Mesenchymal stem cell (in vitro differentiated cells and primary cell): ENCODE measurements around the gene MAVS.
"Not testable (repeated sequence)": the region's sequence is repeated elsewhere in the genome, so short reads cannot be mapped to it uniquely, and the experiment has no call there.

Experiments used
- DNase-seq: peaks from one replicate; pipeline ENCODE4 v3.0.0-alpha.2; 2013
- H2AFZ ChIP-seq: one replicate; pipeline ENCODE4 v1.6.1; 2013; ENCODE audit warnings: low read depth, mild to moderate bottlenecking, control low read depth, inconsistent platforms, low read length, moderate library complexity
- H2AK5ac ChIP-seq: 2 replicates; pipeline ENCODE4 v1.6.1; 2013; ENCODE audit warnings: low read length, moderate library complexity, mild to moderate bottlenecking, inconsistent platforms; ENCODE audit not compliant: severe bottlenecking
- H2BK120ac ChIP-seq: one replicate; pipeline ENCODE4 v1.6.1; 2013; ENCODE audit warnings: low read depth, mild to moderate bottlenecking, inconsistent platforms, low read length, moderate library complexity
- H2BK12ac ChIP-seq, 2 experiments: one replicate each; pipeline ENCODE4 v1.6.1; 2013; ENCODE audit warnings: inconsistent platforms in 2 of 2, low read length in 2 of 2, mild to moderate bottlenecking in 2 of 2, moderate library complexity in 2 of 2, control low read depth in 1 of 2
- H2BK15ac ChIP-seq: one replicate; pipeline ENCODE4 v1.6.1; 2013; ENCODE audit warnings: mild to moderate bottlenecking, low read depth, inconsistent platforms; ENCODE audit not compliant: poor library complexity, severe bottlenecking
- H2BK5ac ChIP-seq: 2 replicates; pipeline ENCODE4 v1.6.1; 2013; ENCODE audit warnings: low read depth, mild to moderate bottlenecking, low read length, control low read depth, inconsistent platforms; ENCODE audit not compliant: poor library complexity, severe bottlenecking
- H3K14ac ChIP-seq, 2 experiments: one replicate each; pipeline ENCODE4 v1.6.1; 2013; ENCODE audit warnings: inconsistent platforms in 2 of 2, low read length in 2 of 2, control low read depth in 1 of 2, mild to moderate bottlenecking in 1 of 2, moderate library complexity in 1 of 2
- H3K18ac ChIP-seq, 2 experiments: one replicate each; pipeline ENCODE4 v1.6.1; 2013; ENCODE audit warnings: inconsistent platforms in 2 of 2, low read length in 2 of 2, control low read depth in 1 of 2, low read depth in 1 of 2, mild to moderate bottlenecking in 1 of 2
- H3K23ac ChIP-seq, 2 experiments: one replicate each; pipeline ENCODE4 v1.6.1; 2013; ENCODE audit warnings: inconsistent platforms in 2 of 2, low read length in 2 of 2, mild to moderate bottlenecking in 2 of 2, moderate library complexity in 2 of 2, control low read depth in 1 of 2
- H3K27ac ChIP-seq: 2 replicates; pipeline ENCODE4 v1.5.1; 2013; ENCODE audit warnings: mild to moderate bottlenecking, moderate library complexity, low read length, control low read depth, inconsistent platforms; ENCODE audit not compliant: poor library complexity, severe bottlenecking
- H3K27me3 ChIP-seq, 2 experiments: 2 replicates each; pipeline versions ENCODE4 v1.6.1 to v1.7.0; 2013; ENCODE audit warnings: low read length in 2 of 2, mild to moderate bottlenecking in 2 of 2, moderate library complexity in 2 of 2, control low read depth in 1 of 2, inconsistent platforms in 1 of 2; ENCODE audit not compliant: control insufficient read depth in 1 of 2, insufficient read depth in 1 of 2
- H3K36me3 ChIP-seq, 2 experiments: 2 replicates each; pipeline versions ENCODE4 v1.6.1 to v1.7.0; 2013; ENCODE audit warnings: low read length in 2 of 2, control low read depth in 1 of 2, inconsistent platforms in 1 of 2, low read depth in 1 of 2, mild to moderate bottlenecking in 1 of 2; ENCODE audit not compliant: insufficient read depth in 2 of 2, control insufficient read depth in 1 of 2
- H3K4ac ChIP-seq, 2 experiments: one replicate each; pipeline ENCODE4 v1.6.1; 2013; ENCODE audit warnings: inconsistent platforms in 2 of 2, low read length in 2 of 2, mild to moderate bottlenecking in 2 of 2, moderate library complexity in 2 of 2, control low read depth in 1 of 2, low read depth in 1 of 2
- H3K4me1 ChIP-seq: 2 replicates; pipeline ENCODE4 v1.6.1; 2013; ENCODE audit warnings: low read depth, low read length, control low read depth; ENCODE audit not compliant: control insufficient read depth, insufficient read depth
- H3K4me2 ChIP-seq: 2 replicates; pipeline ENCODE4 v1.6.1; 2013; ENCODE audit warnings: low read length, mild to moderate bottlenecking, inconsistent platforms; ENCODE audit not compliant: poor library complexity, severe bottlenecking
- H3K4me3 ChIP-seq, 2 experiments: 2 replicates each; pipeline versions ENCODE4 v1.5.1 to v1.7.0; 2013; ENCODE audit warnings: low read length in 2 of 2, mild to moderate bottlenecking in 2 of 2, control low read depth in 1 of 2, low read depth in 1 of 2; ENCODE audit not compliant: insufficient read depth in 1 of 2
- H3K79me1 ChIP-seq: replicated peaks from 2 replicates; pipeline ENCODE4 v1.6.1; 2013; ENCODE audit warnings: mild to moderate bottlenecking, control low read depth, low read length, inconsistent platforms; ENCODE audit not compliant: poor library complexity, severe bottlenecking
- H3K9ac ChIP-seq: 2 replicates; pipeline ENCODE4 v1.7.0; 2013; ENCODE audit warnings: mild to moderate bottlenecking, low read length, moderate library complexity
- H3K9me3 ChIP-seq: 2 replicates; pipeline ENCODE4 v1.7.0; 2013; ENCODE audit warnings: mild to moderate bottlenecking, low read length; ENCODE audit not compliant: control insufficient read depth
- H4K8ac ChIP-seq: one replicate; pipeline ENCODE4 v1.6.1; 2013; ENCODE audit warnings: inconsistent platforms, mild to moderate bottlenecking, low read length, moderate library complexity
- H4K91ac ChIP-seq: one replicate; pipeline ENCODE4 v1.6.1; 2013; ENCODE audit warnings: mild to moderate bottlenecking, low read length, inconsistent platforms
- WGBS: methylation state at CpG from one replicate; pipeline ENCODE4 v1.1.7; 2013; ENCODE audit warnings: mixed read lengths; 5-methylcytosine and 5-hydroxymethylcytosine counted together

MAVS gene

GRCh38 chr20:3876676-3877075 is 30.0 kb downstream of the MAVS start:
- Histone ChIP-seq H2BK120ac (no peak overlapping the region), H3K9me3 (no peaks in the 10 kb centered on the region), H2AFZ (no peak overlapping the region), H3K4me1 (peaks cover 2% of the 10 kb centered on the region), H2BK5ac (no peak overlapping the region), H3K18ac (no peak overlapping the region), H3K36me3 (peaks cover 26 to 38% of the 10 kb centered on the region in 2 experiments), H3K4me3 (no peak overlapping the region), H3K23ac (no peak overlapping the region), H3K4ac (no peak overlapping the region), H2AK5ac (no peak overlapping the region), H4K91ac (no peak overlapping the region), H2BK12ac (no peak overlapping the region), H3K79me1 (peaks cover 31% of the 10 kb centered on the region), H2BK15ac (no peak overlapping the region), H3K14ac (no peak overlapping the region), H4K8ac (no peak overlapping the region), H3K4me2 (no peak overlapping the region), H3K27me3 (no peaks in the 10 kb centered on the region), H3K27ac (no peak overlapping the region), H3K9ac (no peak overlapping the region)
- no peak for DNase-seq

- not testable (repeated sequence) for H2BK5ac ChIP-seq, H3K23ac ChIP-seq, H4K8ac ChIP-seq, H3K18ac ChIP-seq, DNase-seq, H2AK5ac ChIP-seq, H2AFZ ChIP-seq, H3K4me1 ChIP-seq, H3K4me3 ChIP-seq, H4K91ac ChIP-seq, H3K14ac ChIP-seq, H2BK120ac ChIP-seq, H3K4me2 ChIP-seq, H3K9me3 ChIP-seq, H3K27me3 ChIP-seq, H2BK15ac ChIP-seq, H3K27ac ChIP-seq, H3K4ac ChIP-seq, H3K9ac ChIP-seq, H2BK12ac ChIP-seq
- Histone ChIP-seq H3K36me3 (peaks cover 16 to 20% of the 10 kb centered on the region in 2 experiments), H3K79me1 (peaks cover 19% of the 10 kb centered on the region)
- 100% methylated on average over 4 of the region's 4 CpGs for WGBS
Observed at GRCh38 chr20:3878921-3879274, 32.3 kb downstream of the MAVS start.

GRCh38 chr20:3885715-3886114 is 39.1 kb downstream of the MAVS start:
- H3K23ac ChIP-seq: no peak overlapping the region
- no peak overlapping the region for H2AFZ ChIP-seq
- no peak overlapping the region for H3K4ac ChIP-seq
- WGBS: 98% methylated on average over 3 of the region's 3 CpGs
- no peaks in the 10 kb centered on the region for H3K9me3 ChIP-seq
- H2BK12ac ChIP-seq: no peak overlapping the region
- no peak overlapping the region for H4K91ac ChIP-seq
- no peak overlapping the region for H3K27ac ChIP-seq
- no peak overlapping the region for H3K18ac ChIP-seq
- no peak overlapping the region for H2BK5ac ChIP-seq
- H2AK5ac ChIP-seq: no peak overlapping the region
- DNase-seq: no peak
- H4K8ac ChIP-seq: no peak overlapping the region
- no peak overlapping the region for H2BK120ac ChIP-seq
- peaks cover 4 to 7% of the 10 kb centered on the region in 2 experiments for H3K36me3 ChIP-seq
- no peak overlapping the region for H3K14ac ChIP-seq
- no peaks in the 10 kb centered on the region for H3K27me3 ChIP-seq
- no peaks in the 10 kb centered on the region for H3K4me1 ChIP-seq
- H3K4me2 ChIP-seq: no peak overlapping the region
- no peak overlapping the region for H2BK15ac ChIP-seq
- no peak overlapping the region for H3K4me3 ChIP-seq
- H3K9ac ChIP-seq: no peak overlapping the region
- peaks cover 12% of the 10 kb centered on the region for H3K79me1 ChIP-seq

GRCh38 chr20:3887876-3888620 is 41.4 kb downstream of the MAVS start:
- Histone ChIP-seq H3K27me3 (no peaks in the 10 kb centered on the region), H3K23ac (no peak overlapping the region), H2BK5ac (no peak overlapping the region), H2AFZ (no peak overlapping the region), H4K8ac (no peak overlapping the region), H2AK5ac (peak overlapping the region; percentile 63), H3K4me3 (peak overlapping the region; percentile 94 to 97), H3K18ac (peak overlapping the region; percentile 35 to 98), H3K79me1 (peaks cover 9% of the 10 kb centered on the region), H3K4me1 (peaks cover 7% of the 10 kb centered on the region), H2BK12ac (no peak overlapping the region), H2BK120ac (no peak overlapping the region), H4K91ac (no peak overlapping the region), H3K4me2 (peak overlapping the region; percentile 83), H3K36me3 (peaks cover 8 to 9% of the 10 kb centered on the region in 2 experiments), H3K14ac (no peak overlapping the region), H3K27ac (peak overlapping the region; percentile 87), H3K9me3 (no peaks in the 10 kb centered on the region), H3K9ac (peak overlapping the region; percentile 96), H2BK15ac (no peak overlapping the region), H3K4ac (peak overlapping the region; percentile 96 to 100)
- no peak for DNase-seq
- WGBS: 41% methylated on average over 15 of the region's 15 CpGs
